MCF 10A (cell line): Measurements from ENCODE around the gene IGFALS. TPM values are rescaled to one million over a fixed set of nuclear protein-coding genes. Genes with fewer than 3 reads are reported as not detected.
A peak's percentile ranks its signal among the peaks of the same experiment; 100 is the strongest.

Source experiments
- BruUV-seq: library from RNA; stranded (reverse); fragments of 400-500 nt; replicated peaks from 2 replicates; lab custom pipeline; 2021; lab: Mats Ljungman, UMichigan
- CTCF ChIA-PET: fragments of 300-600 bp; sonication (Branson Sonifier 250); formaldehyde crosslinking; extraction: SDS; loops from one replicate; lab custom pipeline; 2021; ENCODE audit warnings: antibody characterized with exemption, inconsistent platforms; lab: Yijun Ruan, JAX
- POLR2A ChIA-PET: fragments of 300-600, 350-650 bp; sonication (Branson Sonifier 250); formaldehyde crosslinking; extraction: SDS; loops from one replicate; lab custom pipeline; 2020; ENCODE audit warnings: antibody characterized with exemption, inconsistent platforms; lab: Yijun Ruan, JAX
- DNase-seq: peaks from one replicate; pipeline ENCODE4 v3.0.0-alpha.2; 2018; ENCODE audit not compliant: unreplicated experiment
- H3K27ac Mint-ChIP-seq: one replicate; pipeline ENCODE4 v1.8.0; 2022; ENCODE audit warnings: mild to moderate bottlenecking, low read depth, mixed read lengths; ENCODE audit not compliant: unreplicated experiment
- H3K27me3 Mint-ChIP-seq: one replicate; pipeline ENCODE4 v1.8.0; 2022; ENCODE audit warnings: mixed read lengths; ENCODE audit not compliant: insufficient read depth, unreplicated experiment
- H3K36me3 Mint-ChIP-seq: one replicate; pipeline ENCODE4 v1.8.0; 2022; ENCODE audit warnings: mild to moderate bottlenecking, moderate library complexity, mixed read lengths; ENCODE audit not compliant: insufficient read depth, unreplicated experiment
- H3K4me1 Mint-ChIP-seq: one replicate; pipeline ENCODE4 v1.8.0; 2022; ENCODE audit warnings: mixed read lengths; ENCODE audit not compliant: insufficient read depth, unreplicated experiment
- H3K4me3 Mint-ChIP-seq: one replicate; pipeline ENCODE4 v1.8.0; 2022; ENCODE audit warnings: mild to moderate bottlenecking, moderate library complexity, mixed read lengths; ENCODE audit not compliant: unreplicated experiment
- H3K9me3 Mint-ChIP-seq: one replicate; pipeline ENCODE4 v1.8.0; 2022; ENCODE audit warnings: mixed read lengths; ENCODE audit not compliant: unreplicated experiment
- CTCF ChIP-seq: fragments of 200-600 bp; IDR thresholded peaks from one replicate; pipeline ENCODE4 v1.8.0; 2022; ENCODE audit warnings: antibody characterized with exemption, mild to moderate bottlenecking; ENCODE audit not compliant: unreplicated experiment
- intact Hi-C: fragments of 100-400 bp; cut with micrococcal nuclease; formaldehyde crosslinking; loops from 2 replicates; pipeline ENCODE4 v1.14.1; 2022
- total RNA-seq: library from RNA; stranded (reverse); gene quantifications from 2 replicates; pipeline ENCODE4 v1.2.3, GENCODE V29; 2022

IGFALS gene
- total RNA-seq, 1 experiment from 2014 or later = not detected

- Mint-ChIP-seq H3K27me3 (no peaks in the 10 kb centered on the region), H3K36me3 (peaks cover 20% of the 10 kb centered on the region), H3K4me3 (peak overlapping the region; percentile 94), H3K9me3 (no peaks in the 10 kb centered on the region), H3K27ac (no peak overlapping the region), H3K4me1 (peaks cover 11% of the 10 kb centered on the region)
- no peak for TF ChIP-seq CTCF
- no TSS peak for BruUV-seq
- POLR2A ChIA-PET = interaction anchor here (1.6 to 6.1 kb wide), 6 partner anchors 8 to 326 kb away, joined by 9 to 58 read pairs (median 22); partner anchors contain the start of genes NUBP2, RPS2, SPSB3 and TRAF7
- intact Hi-C loops = no loop called here
- no peak for DNase-seq
- CTCF ChIA-PET = interaction anchor here (0.5 kb wide), 1 partner anchor 465 kb away, joined by 4 read pairs; no protein-coding TSS in a partner anchor
These were observed 35.3 kb upstream of the IGFALS start for GRCh38 chr16:1828645-1829410.

GRCh38 chr16:1826691-1827573 is 33.4 kb upstream of the IGFALS start, which contains the start of the genes FAHD1 and HAGH:
TSS of gene FAHD1 (plus strand) at chr16:1827206. CDS start at chr16:1827239, 33 bp downstream.
TSS of gene HAGH (minus strand) at chr16:1826825. CDS start at chr16:1826787, 38 bp downstream.
- POLR2A ChIA-PET = interaction anchor here (0.5 to 6.1 kb wide), 24 partner anchors 10 to 1154 kb away, joined by 3 to 58 read pairs (median 4); partner anchors contain the start of genes CRAMP1, EME2, IFT140 and MAPK8IP3
- Mint-ChIP-seq H3K4me3 (peak within 1 kb of the TSS; percentile 94), H3K9me3 (no peaks in the 10 kb centered on the region), H3K27ac (peak within 1 kb of the TSS; percentile 92), H3K36me3 (peaks cover 27% of the 10 kb centered on the region), H3K27me3 (no peaks in the 10 kb centered on the region), H3K4me1 (peaks cover 7% of the 10 kb centered on the region)
- CTCF ChIA-PET = interaction anchor here (0.7 to 1.1 kb wide), 2 partner anchors 36 to 128 kb away, joined by 3 read pairs; no protein-coding TSS in a partner anchor
- intact Hi-C loops = no loop called here
- TF ChIP-seq CTCF = no peak
- BruUV-seq = no TSS peak
- DNase-seq = peak; percentile 89

GRCh38 chr16:1825864-1826690 is 32.6 kb upstream of the IGFALS start:
- no peak for TF ChIP-seq CTCF
- no TSS peak for BruUV-seq
- intact Hi-C loops = no loop called here
- POLR2A ChIA-PET = interaction anchor here (0.8 to 6.1 kb wide), 11 partner anchors 11 to 329 kb away, joined by 3 to 58 read pairs (median 7); partner anchors contain the start of genes CRAMP1, IFT140, NUBP2 and RPS2
- Mint-ChIP-seq H3K27me3 (no peaks in the 10 kb centered on the region), H3K9me3 (no peaks in the 10 kb centered on the region), H3K4me1 (peaks cover 7% of the 10 kb centered on the region), H3K36me3 (peaks cover 36% of the 10 kb centered on the region), H3K27ac (no peak overlapping the region), H3K4me3 (peak overlapping the region; percentile 94)
- DNase-seq = peak; percentile 40
- CTCF ChIA-PET = interaction anchor here (0.5 kb wide), 1 partner anchor 378 kb away, joined by 3 read pairs; no protein-coding TSS in a partner anchor
